GM19395 (cell line): ENCODE results near the gene KIRREL3.
A peak's percentile ranks its signal among the peaks of the same experiment; 100 is the strongest.

ENCODE experiments used
- ATAC-seq: cut with Tn5 transposase; IDR thresholded peaks from one replicate; pipeline ENCODE4 v1.9.1; 2021; ENCODE audit warnings: mild to moderate bottlenecking, moderate library complexity; ENCODE audit not compliant: unreplicated experiment

Gene KIRREL3

DNA sequence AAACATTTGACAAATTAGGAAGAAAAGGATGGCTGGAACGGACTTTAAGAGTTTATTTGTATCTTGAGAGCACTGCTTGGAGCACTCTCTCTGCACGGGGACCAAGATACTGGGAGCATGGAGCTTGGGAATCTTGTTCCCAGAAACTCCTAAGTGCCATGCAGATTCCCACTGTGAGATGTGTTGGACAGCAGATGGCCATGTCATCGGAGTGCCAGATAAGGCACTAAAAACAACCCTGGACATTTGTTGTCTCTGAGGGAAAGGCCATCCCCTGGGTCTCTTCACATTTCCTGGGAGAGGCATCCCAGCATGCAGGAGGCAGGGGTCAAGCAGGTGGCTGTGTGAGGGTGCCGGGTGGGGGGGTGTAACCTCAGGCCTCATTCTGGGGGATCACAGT lies 2.9 kb downstream of the KIRREL3 start:
- no peak for ATAC-seq

GRCh38 chr11:126997196-126997595 lies 3.4 kb downstream of the KIRREL3 start:
- ATAC-seq, result no peak

DNA sequence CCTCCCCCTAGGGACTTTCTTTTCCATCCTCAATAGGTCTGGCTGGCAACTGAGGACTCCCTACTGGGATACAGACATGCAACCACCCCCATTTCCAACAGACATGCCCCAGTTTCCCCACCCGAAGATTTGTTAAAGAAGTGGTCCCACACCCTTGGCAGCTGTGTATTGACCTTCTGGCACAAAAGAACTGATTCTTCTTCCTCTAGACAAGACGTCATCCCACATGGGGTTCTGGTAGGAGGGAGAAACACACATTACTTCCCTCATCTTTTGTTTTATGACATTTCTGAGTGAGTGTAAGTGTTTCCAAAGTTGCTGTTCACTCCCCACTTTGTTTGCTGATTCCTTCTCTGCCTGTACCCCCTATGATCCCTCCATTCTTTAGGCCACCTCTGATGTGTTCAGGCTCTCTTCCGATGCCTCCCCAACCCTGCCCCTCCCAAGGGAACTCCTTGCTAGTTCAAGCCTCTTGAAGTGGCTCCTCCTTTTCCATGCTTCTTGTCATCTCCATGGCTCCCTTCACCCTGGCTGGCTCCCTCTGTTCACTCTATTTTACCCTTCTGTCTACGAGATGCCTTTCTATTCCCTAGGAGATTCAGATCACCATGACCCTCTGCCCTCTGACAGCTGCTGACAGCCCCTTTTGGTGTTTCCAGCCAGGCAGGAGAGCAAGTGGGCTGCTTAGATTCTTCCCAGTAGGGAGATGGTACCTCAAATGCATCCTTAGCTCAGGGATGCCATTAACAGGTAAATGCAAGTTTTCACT lies 4.3 kb downstream of the KIRREL3 start:
- ATAC-seq, result no peak

DNA sequence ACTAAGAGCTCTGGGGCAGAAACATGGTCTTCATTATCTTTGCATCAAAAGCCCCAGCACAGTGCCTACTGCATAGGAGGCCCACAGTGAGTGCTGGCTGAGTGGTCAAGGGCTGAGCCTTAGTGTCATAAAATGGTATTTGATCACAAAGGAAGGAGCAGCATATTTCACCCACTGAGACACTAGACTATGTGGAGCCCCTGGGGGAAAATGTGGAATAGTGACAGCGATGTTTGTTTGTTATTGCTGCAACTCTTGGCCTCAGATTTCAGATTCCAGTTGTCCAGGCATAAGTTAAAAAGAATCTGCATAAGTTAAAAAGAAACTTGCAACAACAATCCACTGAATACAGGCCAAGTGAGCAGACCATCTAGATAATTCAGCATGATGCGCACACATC lies 7.0 kb downstream of the KIRREL3 start:
- no peak for ATAC-seq

DNA sequence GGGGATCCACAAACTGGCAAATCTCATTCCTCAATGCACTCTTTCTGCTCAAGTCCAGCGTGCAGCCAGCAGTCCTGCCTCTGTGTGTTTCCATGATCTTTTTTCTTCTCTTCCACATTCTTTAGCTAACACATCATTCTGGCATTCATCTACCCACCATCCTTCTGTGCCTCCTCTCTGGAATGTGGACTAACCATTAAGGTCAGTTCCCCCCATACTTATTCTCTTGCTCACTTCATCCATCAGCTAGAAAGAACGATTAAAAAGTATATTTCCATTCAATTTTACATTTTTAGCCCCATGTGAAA lies 7.8 kb downstream of the KIRREL3 start:
- ATAC-seq, result no peak

DNA sequence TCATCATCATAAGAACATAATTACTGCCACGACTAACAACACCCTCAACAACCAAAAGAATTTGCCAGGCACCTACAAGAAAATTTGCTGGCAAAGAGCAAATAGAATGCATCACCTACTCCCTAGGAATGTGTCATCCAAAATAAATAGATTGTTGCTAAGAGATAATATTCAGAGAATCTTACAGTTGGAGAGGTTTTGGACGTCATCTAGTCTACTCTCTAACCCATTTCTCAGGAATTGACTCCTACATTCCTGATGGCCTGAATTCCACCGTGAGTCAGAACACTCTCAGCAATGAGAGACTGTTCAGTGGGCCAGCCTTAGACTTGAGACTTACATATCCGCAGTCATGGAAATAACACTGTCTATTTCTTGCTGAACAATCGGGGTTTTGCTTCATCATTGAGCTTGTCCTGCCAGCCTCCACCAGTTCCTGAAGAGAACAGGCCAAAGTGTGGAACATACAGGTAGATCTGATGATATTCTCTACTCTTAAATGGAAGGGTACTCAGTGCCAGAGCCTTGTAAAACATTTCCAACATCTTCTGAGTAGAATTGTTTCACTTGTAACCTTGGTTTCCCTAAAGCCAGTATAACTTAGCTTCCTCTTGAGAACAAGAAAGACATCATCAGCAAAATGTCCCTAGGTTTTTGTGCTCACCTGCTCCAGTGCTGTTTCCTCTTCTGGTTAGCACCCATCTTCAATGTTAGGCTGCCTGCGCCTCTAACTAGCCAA lies 8.3 kb downstream of the KIRREL3 start:
- no peak for ATAC-seq

DNA sequence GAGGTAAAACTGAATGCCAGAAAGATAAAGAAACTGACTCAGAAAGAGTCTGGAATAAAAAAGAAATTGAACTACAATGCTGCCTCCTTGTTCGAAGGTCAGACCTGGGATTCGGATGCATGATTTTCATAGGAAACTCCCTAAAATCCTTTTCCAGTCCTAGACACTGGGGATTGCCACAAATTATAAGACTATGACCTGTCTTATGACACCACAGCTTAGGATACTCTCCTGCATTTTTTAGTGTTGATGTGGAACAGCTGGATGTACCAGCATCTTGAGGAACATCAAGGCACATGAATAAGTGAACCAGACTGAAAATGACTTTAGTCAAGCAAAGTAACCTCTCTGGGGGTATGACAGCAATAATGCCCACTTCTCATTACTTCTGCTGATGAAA lies 9.0 kb downstream of the KIRREL3 start:
- ATAC-seq, result no peak

- peak; percentile 10 for ATAC-seq
These were observed 9.7 kb downstream of the KIRREL3 start for GRCh38 chr11:126990716-126991480.

GRCh38 chr11:126989942-126990715 lies 10.4 kb downstream of the KIRREL3 start:
- ATAC-seq, result peak; percentile 94

- ATAC-seq, result no peak
These were observed 11.9 kb downstream of the KIRREL3 start for GRCh38 chr11:126988655-126989054.

DNA sequence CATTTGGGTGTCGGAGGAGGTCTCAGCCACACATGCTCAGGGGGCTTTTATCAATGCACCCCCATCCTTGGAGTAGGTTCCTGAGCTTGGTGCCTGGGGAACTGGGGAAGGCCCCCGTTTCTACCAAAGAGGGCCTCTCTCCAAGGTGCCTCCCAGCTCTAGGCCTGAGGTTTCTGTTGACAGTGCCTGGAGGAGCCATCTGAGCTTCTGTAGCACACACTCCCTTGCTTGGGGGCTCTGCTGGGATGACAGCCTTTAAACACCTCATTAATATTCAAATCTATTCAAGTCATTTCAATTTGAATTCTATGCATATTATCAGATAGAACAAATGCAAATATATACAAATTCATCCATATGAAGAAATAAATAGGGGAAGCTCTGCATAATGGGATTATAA lies 18.9 kb downstream of the KIRREL3 start:
- ATAC-seq, result no peak

DNA sequence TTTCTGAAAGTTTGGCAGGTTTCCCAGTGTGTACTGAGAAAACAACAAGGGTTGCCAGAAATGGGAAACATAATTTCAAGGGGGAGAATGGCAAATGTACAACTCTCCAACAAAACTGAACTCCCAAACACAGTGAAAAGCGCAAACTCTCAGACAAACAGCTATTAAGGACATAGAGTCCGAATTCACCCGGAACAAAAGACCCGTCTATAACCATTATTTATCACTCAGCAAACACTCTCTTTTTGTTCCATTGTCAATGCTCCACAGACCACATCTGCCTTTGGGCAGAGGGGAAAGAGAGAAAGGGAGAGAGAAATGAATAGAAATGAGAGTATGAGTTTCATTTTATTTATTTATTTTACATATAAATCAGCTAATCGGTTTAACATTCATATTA lies 21.7 kb downstream of the KIRREL3 start:
- no peak for ATAC-seq

- no peak for ATAC-seq
These were observed 22.4 kb downstream of the KIRREL3 start for GRCh38 chr11:126978165-126978564.

DNA sequence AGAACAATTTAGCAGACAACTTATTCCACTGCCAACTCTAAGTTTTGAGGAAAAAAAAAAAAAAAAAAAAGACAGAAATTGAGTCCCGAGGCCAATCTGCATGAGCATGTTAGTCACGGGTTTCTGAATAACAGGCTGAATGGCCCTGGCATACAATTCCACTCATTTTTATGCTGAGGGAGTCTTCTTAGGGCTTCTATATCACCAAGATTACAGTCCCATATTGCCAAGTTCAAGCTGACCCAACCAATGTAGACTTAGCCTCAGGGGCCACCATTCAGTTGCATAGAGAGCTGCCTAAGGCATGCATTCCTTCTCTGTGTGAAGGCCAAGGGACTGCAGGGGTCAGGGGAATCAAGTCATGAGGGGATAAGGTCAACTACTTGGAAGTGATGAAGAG lies 27.5 kb downstream of the KIRREL3 start:
- no peak for ATAC-seq

DNA sequence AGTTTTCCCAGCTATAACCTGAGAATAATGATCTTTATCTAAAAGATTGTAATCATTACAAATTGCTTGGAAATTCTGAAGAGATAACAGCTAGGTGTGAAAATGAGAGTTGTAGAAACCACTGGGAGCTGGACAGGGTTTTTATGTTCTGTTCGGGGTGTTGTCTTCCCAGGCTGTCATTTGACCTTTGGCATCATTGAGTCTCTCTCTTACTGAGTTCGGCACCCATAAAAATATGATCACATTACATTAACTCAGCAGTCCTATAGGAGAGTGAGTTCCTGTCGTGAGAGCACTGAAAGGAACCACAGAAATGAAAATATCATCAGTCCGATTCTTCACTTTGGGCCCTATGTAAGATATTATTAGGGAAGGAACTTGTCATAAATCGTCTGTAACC lies 29.3 kb downstream of the KIRREL3 start:
- ATAC-seq, result no peak

DNA sequence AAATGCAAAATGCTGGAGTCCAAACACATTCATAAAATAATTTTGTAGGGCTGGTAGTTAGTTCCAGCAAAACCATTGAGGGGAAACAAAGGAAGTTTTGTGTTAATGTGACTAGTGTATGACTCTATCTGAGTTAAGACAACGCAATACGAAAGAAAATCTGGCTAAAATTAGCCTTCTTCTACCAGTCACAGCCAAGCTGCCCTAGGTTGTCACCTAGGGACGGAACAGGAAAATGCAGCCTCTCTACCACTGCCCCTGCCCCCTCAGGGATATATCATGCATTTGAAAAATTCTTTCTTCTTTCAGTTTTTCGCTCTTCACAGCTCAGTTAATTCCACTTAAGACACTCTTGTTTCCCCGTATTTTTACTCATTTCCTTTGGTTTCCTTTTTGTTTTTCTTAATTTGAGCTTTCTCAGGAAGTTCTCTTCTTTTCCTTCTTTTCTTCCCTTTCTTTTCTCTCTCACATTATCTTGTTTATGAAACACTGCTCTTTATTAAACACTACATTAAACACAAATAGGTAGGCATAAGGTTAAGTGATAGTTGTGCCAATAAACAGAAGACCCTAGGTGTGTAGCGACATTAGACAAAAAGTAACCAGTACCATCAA lies 30.6 kb downstream of the KIRREL3 start:
- ATAC-seq, result no peak

DNA sequence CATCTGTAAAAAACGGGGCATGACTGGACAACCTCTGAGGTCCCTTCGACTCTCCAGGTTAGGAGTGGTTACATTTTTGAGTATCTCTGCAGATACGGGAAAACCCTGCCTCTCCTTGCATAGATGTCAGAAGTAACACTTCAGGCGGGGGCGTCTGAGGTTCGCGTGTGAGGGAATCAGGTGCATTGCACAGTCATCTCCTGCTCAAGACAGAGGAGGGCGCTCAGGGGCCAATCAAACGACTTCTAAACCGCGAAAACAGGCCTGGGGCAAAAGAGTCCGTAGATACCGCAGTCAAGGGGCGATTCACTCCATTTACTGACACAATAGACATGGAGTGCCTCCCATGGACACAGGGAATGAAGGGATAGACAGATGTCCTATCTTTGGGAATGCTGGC lies 31.7 kb downstream of the KIRREL3 start:
- no peak for ATAC-seq

DNA sequence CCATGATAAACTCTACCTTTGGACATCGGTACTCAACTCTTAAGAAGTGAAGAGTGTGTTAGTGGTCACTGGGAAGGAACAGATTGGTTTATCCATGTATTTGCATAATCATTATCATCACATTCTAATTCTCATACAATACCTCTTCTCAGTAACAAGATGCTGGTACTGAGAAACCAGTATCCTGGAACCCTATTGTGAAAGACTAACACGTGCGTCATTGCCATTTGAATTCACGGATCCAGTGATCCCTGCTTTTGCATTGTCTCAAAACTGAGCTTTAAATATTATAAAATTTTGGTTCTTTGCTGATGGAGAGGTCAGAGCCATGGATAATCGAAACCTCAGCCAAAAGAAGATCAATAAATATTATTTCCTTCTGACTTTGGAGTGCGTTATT lies 35.2 kb downstream of the KIRREL3 start:
- no peak for ATAC-seq

DNA sequence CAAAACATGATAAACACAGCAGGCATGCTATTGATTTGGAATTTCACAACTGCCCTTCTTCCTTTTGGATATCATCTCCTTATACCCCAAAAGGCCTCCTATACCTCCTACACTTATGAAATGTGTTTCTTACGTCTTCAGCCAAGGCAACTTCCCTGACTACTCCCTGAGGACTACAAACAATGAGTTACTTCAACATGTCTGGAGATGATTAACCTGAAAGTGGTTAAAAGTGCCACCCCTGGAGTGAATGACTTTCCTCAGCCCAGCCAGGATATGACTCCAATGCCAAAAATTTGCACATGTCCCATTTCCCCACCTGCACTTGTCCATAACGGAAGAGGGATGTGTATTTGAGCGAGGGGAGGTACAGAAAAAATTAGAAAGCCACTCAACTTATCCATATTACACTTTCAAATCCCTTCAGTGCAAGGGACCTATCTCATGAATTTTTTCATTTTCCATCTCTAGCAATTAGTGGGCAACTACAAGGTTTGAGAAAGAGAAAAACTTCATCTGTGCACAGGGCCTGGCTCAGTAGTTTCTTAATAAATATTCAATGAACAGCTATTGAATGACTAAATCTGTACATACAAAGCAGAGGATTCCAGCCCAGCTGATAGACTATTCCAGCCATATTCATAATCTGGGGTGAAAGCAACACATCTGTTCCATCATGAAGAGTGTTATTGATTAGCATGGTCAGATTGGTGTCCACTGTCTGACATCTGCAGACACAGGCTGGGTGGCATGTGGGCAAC lies 36.8 kb downstream of the KIRREL3 start:
- ATAC-seq, result no peak

DNA sequence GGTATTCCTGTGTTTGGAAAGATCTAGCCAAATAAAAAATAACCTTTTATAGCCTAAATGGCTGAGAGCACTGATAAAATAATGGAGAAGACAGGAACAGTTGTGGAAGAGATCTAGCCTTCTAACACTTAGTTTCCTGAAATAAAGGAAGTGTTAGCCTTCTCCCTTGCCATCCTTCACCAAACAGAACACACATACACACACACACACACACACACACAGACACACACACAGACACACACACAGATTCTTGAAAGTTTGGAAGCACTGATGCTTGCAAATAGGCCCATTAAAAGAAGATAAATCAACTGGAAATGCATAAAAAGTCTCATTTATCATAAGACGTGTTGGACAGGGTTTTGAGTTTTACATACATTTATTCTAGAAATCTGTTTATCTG lies 37.5 kb downstream of the KIRREL3 start:
- no peak for ATAC-seq
